ENCODE results near the gene NKD1.
A peak's percentile ranks its signal among the peaks of the same experiment; 100 is the strongest.
"Not testable (repeated sequence)": the region's sequence is repeated elsewhere in the genome, so short reads cannot be mapped to it uniquely, and the experiment has no call there.

NKD1 gene

GRCh38 chr16:50574745-50575136 is 26.5 kb downstream of the NKD1 start:
- intact Hi-C loops (cut with DNase I), result no loop called here

DNA sequence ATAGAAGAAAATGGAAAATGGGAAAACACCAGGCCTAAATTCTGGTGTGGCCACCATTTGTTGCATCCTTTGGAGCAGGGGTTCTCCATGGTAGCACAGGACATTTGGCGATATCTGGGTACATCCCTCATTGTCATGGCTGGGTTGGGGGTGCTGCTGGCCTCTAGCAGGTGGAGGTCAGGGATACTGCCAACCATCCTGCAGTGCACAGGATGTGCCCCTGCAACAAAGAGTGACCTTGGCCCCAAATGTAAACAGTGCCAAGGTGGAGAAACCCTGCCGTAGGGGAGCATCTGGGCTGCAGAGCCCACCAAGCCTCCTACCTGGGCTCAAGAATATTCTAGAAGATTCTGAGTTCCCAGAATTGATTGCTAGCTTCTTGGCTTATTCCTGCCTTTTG is 27.5 kb downstream of the NKD1 start:
- intact Hi-C loops (cut with DNase I), result no loop called here
- DNase-seq, result peak in 1 of 10 donors; percentile 5

More at GRCh38 chr16:50574745-50575136, 26.5 kb downstream of the NKD1 start:
- no peak for DNase-seq

GRCh38 chr16:50576403-50577113 is 28.4 kb downstream of the NKD1 start:
- DNase-seq, result peak in 1 of 10 donors; percentile 45
- intact Hi-C loops (cut with DNase I), result no loop called here

- intact Hi-C loops (cut with DNase I), result no loop called here
These were observed 29.9 kb downstream of the NKD1 start for GRCh38 chr16:50578137-50578536.

GRCh38 chr16:50579373-50579772 is 31.2 kb downstream of the NKD1 start:
- intact Hi-C loops (cut with DNase I), result not testable (repeated sequence)
- peak in 1 of 10 donors; percentile 36 for DNase-seq

More at GRCh38 chr16:50578137-50578536, 29.9 kb downstream of the NKD1 start:
- DNase-seq, result no peak

DNA sequence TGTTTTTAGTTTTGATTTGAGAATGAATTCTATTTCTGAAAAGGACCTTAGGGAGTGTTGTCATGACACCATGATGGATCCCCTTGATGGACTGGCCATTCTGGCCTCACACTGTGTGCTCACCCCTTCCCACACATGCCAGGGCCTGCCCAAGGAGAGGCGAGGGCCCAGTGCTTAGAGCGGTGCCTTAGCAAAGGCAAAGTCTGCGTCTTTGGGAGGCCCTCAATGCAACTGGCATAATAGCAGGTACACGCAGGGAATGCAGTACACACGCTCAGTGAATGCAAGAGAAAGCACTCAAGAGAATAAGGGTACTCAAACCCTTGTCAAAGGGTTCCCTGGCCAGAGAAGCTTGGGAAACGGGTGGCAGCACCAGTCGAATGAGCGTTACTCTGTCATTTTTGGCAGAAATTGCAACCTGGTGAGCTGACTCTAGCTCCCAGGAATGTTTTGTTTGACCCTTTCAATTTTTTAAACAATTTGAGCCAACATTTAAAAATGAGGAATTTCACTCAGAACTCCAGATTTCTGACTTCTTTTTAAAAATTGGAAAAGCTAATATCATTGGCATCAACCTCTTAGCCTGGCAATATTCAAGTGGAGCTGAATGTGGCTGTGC is 32.1 kb downstream of the NKD1 start:
- intact Hi-C loops (cut with DNase I), result no loop called here

GRCh38 chr16:50581845-50582244 is 33.6 kb downstream of the NKD1 start:
- intact Hi-C loops (cut with DNase I), result no loop called here
- peak in 2 of 10 donors; percentile 61 to 82 for DNase-seq

More for the DNA sequence above, 32.1 kb downstream of the NKD1 start:
- peak in 1 of 10 donors; percentile 19 for DNase-seq

DNA sequence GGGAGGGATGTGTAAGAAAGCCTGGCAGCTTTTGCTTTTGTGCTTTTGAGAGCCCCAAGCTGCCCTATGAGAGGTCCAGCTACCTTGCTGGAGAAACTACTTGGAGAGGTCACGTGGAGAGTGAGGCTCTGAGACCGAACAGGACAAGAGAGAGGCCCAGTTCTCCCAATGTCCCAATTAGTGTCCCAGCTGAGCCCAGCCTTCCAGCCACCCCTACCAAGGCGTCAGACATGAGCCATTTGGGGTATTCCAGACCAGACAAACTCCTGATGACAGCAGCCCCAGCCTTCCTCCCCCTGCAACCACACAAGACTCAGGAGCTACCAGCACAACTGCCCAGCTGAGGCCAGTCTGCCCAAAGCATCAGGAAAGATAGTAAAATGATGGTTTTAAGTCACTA is 35.0 kb downstream of the NKD1 start:
- intact Hi-C loops (cut with DNase I), result no loop called here
- peak in 2 of 10 donors; percentile 5 to 37 for DNase-seq

DNA sequence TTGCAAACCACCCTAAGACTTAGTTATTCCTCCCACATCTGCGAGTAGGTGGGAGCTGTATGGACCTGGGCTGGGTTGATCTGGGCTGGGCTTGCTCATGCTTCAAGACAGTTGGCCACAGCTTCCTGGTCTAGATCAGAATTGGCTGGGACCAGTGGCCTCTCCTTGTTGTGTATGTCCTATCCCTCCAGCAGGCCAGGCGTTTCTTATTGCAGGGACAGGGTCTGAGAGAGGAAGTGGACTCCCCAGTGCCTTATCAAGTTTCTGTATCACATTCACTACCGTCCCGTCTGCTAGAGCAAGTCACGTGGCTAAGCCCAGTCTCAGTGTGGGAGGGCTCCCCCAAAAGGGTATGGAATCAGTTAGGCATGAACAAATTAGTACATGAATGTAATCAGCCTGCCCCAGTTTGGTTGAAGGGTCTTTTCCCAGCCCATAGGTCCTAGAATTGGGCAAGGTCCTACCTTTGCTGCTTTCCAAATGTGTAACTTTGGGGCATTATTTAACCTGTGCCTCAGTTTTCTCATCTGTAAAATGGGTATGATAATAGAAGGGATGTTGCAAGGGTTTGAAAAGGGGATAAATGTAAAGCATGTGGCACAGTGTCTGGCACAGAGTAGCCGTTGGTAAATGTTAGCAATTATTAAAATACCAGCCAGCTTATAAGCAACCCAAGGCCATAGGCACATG is 36.0 kb downstream of the NKD1 start:
- intact Hi-C loops (cut with DNase I), result no loop called here
- DNase-seq, result peak in 2 of 10 donors; percentile 26 to 58

GRCh38 chr16:50585331-50585776 is 37.2 kb downstream of the NKD1 start:
- intact Hi-C loops (cut with DNase I), result loop anchor here (5.0 kb wide), 1 partner anchor 38 kb away; the partner anchor contains the start of gene NKD1
- DNase-seq, result peak in 8 of 10 donors; percentile 26 to 91 (median 56)

DNA sequence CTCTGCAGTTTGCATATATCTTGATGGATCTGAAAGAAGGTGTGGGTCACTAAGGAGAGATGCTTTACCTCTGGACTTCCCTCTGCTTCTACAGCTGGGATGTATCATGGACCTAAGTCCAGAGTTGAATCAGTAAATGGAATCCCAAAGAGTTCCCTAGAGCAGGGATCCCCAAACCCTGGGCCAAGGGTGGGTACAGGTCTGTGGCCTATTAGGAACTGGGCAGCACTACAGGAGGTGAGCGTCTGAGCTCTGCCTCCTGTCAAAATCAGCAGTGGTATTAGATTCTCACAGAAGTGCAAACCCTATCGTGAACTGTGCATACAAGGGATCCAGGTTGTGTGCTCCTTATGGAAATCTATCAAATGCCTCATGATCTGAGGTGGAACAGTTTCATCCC is 39.3 kb downstream of the NKD1 start:
- intact Hi-C loops (cut with DNase I), result loop anchor here (5.0 kb wide), 1 partner anchor 40 kb away; the partner anchor contains the start of gene NKD1
- peak in 1 of 10 donors; percentile 0 for DNase-seq

GRCh38 chr16:50588276-50588675 is 40.1 kb downstream of the NKD1 start:
- intact Hi-C loops (cut with DNase I), result loop anchor here (5.0 kb wide), 1 partner anchor 41 kb away; the partner anchor contains the start of gene NKD1

GRCh38 chr16:50591209-50591608 is 43.0 kb downstream of the NKD1 start:
- peak in 2 of 10 donors; percentile 30 to 63 for DNase-seq
- intact Hi-C loops (cut with DNase I), result no loop called here

More at GRCh38 chr16:50588276-50588675, 40.1 kb downstream of the NKD1 start:
- DNase-seq, result peak in 2 of 10 donors; percentile 45 to 51

GRCh38 chr16:50591800-50592771 is 43.9 kb downstream of the NKD1 start:
- DNase-seq, result peak; percentile 75 to 97 (median 84)
- intact Hi-C loops (cut with DNase I), result loop anchor here (2.0 kb wide), 1 partner anchor 73 kb away; no protein-coding TSS in a partner anchor

- peak in 2 of 10 donors; percentile 36 to 61 for DNase-seq
- intact Hi-C loops (cut with DNase I), result loop anchor here (2.0 kb wide), 1 partner anchor 72 kb away; no protein-coding TSS in a partner anchor
These were observed 44.8 kb downstream of the NKD1 start for GRCh38 chr16:50592996-50593395.

GRCh38 chr16:50593410-50594150 is 45.4 kb downstream of the NKD1 start:
- peak in 3 of 10 donors; percentile 29 to 79 (median 38) for DNase-seq
- intact Hi-C loops (cut with DNase I), result loop anchor here (2.0 kb wide), 1 partner anchor 71 kb away; no protein-coding TSS in a partner anchor

GRCh38 chr16:50594308-50595260 is 46.4 kb downstream of the NKD1 start:
- intact Hi-C loops (cut with DNase I), result no loop called here
- peak in 2 of 10 donors; percentile 49 to 70 for DNase-seq
